Upper lobe of left lung (tissue), 6 donors: ENCODE results near the gene GPR176. TPM values are rescaled to one million over a fixed set of nuclear protein-coding genes. Genes with fewer than 3 reads are reported as not detected.

Source experiments
- ATAC-seq, 2 donors: fragments of 200-7000 bp; cut with Tn5 transposase; one replicate each; pipeline ENCODE4 v1.9.1; 2022; ENCODE audit warnings: mild to moderate bottlenecking in 2 of 2, moderate library complexity in 2 of 2; ENCODE audit not compliant: low FRiP score in 2 of 2
- DNase-seq, 2 donors: peaks; one replicate each; pipeline ENCODE4 v3.0.0-alpha.2; 2019 to 2020
- H3K27ac ChIP-seq, 4 donors: fragments of 200-600 bp; sonication (generic); one replicate each; pipeline ENCODE4 v1.5.1; 2016 to 2019
- H3K27me3 ChIP-seq, 4 donors: fragments of 200-600 bp; sonication (generic); one replicate each; pipeline ENCODE4 v1.5.1; 2017 to 2019
- H3K36me3 ChIP-seq, 4 donors: fragments of 200-600 bp; sonication (generic); one replicate each; pipeline ENCODE4 v1.5.1; 2016 to 2019
- H3K4me1 ChIP-seq, 4 donors: fragments of 200-600 bp; sonication (generic); one replicate each; pipeline ENCODE4 v1.5.1; 2018 to 2019
- H3K4me3 ChIP-seq, 4 donors: fragments of 200-600 bp; sonication (generic); one replicate each; pipeline ENCODE4 v1.5.1; 2017 to 2019; ENCODE audit warnings: mild to moderate bottlenecking in 2 of 4, moderate library complexity in 1 of 4
- H3K9me3 ChIP-seq, 4 donors: fragments of 200-600 bp; sonication (generic); one replicate each; pipeline ENCODE4 v1.5.1; 2018 to 2019
- CTCF ChIP-seq, 6 experiments: fragments of 450-650 bp in 4 of 6; fragments of 200-600 bp in 2 of 6; sonication (generic) in 2 of 6; IDR thresholded peaks; one replicate each; pipeline ENCODE4 v1.5.1; 2016 to 2019; ENCODE audit warnings: antibody characterized with exemption in 6 of 6
- EP300 ChIP-seq, 4 donors: sonication (generic); formaldehyde crosslinking; IDR thresholded peaks; one replicate each; pipeline ENCODE4 v1.5.1; 2017; ENCODE audit warnings: antibody characterized with exemption in 4 of 4, control low read depth in 2 of 4
- POLR2A ChIP-seq, 4 donors: fragments of 450-650 bp; IDR thresholded peaks; one replicate each; pipeline ENCODE4 v1.5.1; 2016 to 2017; ENCODE audit warnings: antibody characterized with exemption in 4 of 4, mild to moderate bottlenecking in 2 of 4
- POLR2AphosphoS5 ChIP-seq, 2 donors: sonication (generic); formaldehyde crosslinking; IDR thresholded peaks; one replicate each; pipeline ENCODE4 v1.5.1; 2017; ENCODE audit warnings: antibody characterized with exemption in 2 of 2
- WGBS, 2 donors: methylation state at CpG; one replicate each; pipeline ENCODE4 v1.1.5; 2017 to 2018; 5-methylcytosine and 5-hydroxymethylcytosine counted together
- total RNA-seq, 6 donors: library from RNA; depleted of rRNA in 4 of 6; stranded (reverse); fragments of >200 nt in 4 of 6; gene quantifications; one replicate each; pipeline versions ENCODE4 v1.1.0 to v1.2.1, GENCODE V29; 2016 to 2021
- donor health status: DM: no; HTN: no; CAD: no; lungs with moderate emphysema.
- donor health status: DM: no; HTN: yes; CAD: no; lungs with severe emphysema.

Gene GPR176
- total RNA-seq, 6 donors from 2014 or later, result 1.4 to 12.0 (median 4.9) TPM

DNA sequence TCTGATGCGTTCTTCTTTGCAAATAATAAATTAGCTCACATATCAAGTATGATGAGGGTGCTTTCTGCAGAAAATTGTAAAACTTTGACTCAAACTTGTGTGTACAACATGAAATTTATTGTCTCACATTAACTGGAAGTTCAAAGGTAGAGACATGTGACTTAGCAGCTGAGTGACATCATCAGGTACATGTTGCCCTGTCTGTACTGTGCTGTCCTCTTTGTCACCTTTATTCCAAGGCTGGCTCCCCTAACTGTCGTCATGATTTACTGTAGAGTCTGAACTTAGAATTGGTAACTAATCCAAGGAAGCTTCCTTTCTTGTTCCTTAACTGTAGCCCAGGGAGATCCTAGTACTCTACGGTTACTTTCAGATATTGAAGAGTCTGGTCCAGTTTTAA, 125.1 kb downstream of the GPR176 start:
- no peak for DNase-seq
- Histone ChIP-seq H3K9me3 (no peaks in the 10 kb centered on the region), H3K4me3 (no peak overlapping the region), H3K27me3 (no peaks in the 10 kb centered on the region), H3K36me3 (no peaks in the 10 kb centered on the region), H3K27ac (no peak overlapping the region), H3K4me1 (peaks cover 0 to 3% (median 0%) of the 10 kb centered on the region in 4 donors)
- no peak for ATAC-seq
- 87 to 91% methylated on average over 3 of the region's 3 CpGs for WGBS, 2 donors
- TF ChIP-seq CTCF (IDR thresholded peaks at IDR 0.05), result no peak
- no peak for TF ChIP-seq POLR2AphosphoS5 (IDR thresholded peaks at IDR 0.05)
- no peak for TF ChIP-seq EP300 (IDR thresholded peaks at IDR 0.05)
- no peak for TF ChIP-seq POLR2A (IDR thresholded peaks at IDR 0.05)

- WGBS, 2 donors, result 86 to 93% methylated on average over 4 of the region's 4 CpGs
- no peak for DNase-seq
Observed at GRCh38 chr15:39793923-39794322, 126.1 kb downstream of the GPR176 start.

DNA sequence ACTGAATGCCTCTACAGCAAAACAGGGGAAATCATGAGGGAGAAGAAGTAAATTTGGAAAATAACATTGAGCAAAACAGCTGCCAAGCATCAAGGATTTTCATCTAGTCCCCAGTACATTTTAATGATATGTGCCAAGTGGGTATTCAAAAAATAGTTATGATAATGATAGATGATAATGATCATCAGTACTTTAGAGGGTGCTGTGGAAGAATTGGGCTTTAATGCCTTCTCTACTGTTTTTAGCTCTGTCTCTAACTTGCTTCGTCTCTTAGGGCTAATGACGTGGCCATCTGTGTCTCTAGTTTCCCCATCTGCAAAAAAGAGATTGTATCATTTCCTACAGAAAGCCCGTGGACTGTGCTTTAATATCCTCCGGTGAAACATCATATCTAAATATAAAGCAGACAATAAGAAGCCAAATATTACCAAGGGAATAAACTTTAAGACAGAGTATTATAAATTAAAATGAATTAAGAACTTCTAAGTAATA, 127.2 kb downstream of the GPR176 start:
- ATAC-seq (no peak), DNase-seq (no peak)
- no peak overlapping the region for H3K27ac ChIP-seq
- TF ChIP-seq POLR2A (IDR thresholded peaks at IDR 0.05), result no peak
- no peak for TF ChIP-seq CTCF (IDR thresholded peaks at IDR 0.05)
- TF ChIP-seq EP300 (IDR thresholded peaks at IDR 0.05), result no peak
- H3K4me3 ChIP-seq, result no peak overlapping the region
- 26 to 30% methylated on average over 4 of the region's 4 CpGs for WGBS, 2 donors
- H3K9me3 ChIP-seq, result no peaks in the 10 kb centered on the region
- no peaks in the 10 kb centered on the region for H3K36me3 ChIP-seq
- H3K4me1 ChIP-seq, result peaks cover 0 to 3% (median 0%) of the 10 kb centered on the region in 4 donors
- H3K27me3 ChIP-seq, result no peaks in the 10 kb centered on the region

More at GRCh38 chr15:39793923-39794322, 126.1 kb downstream of the GPR176 start:
- Histone ChIP-seq H3K36me3 (no peaks in the 10 kb centered on the region), H3K27ac (no peak overlapping the region), H3K4me1 (peaks cover 0 to 3% (median 0%) of the 10 kb centered on the region in 4 donors), H3K4me3 (no peak overlapping the region), H3K9me3 (no peaks in the 10 kb centered on the region), H3K27me3 (no peaks in the 10 kb centered on the region)
- TF ChIP-seq POLR2A (IDR thresholded peaks at IDR 0.05) (no peak), POLR2AphosphoS5 (IDR thresholded peaks at IDR 0.05) (no peak), EP300 (IDR thresholded peaks at IDR 0.05) (no peak), CTCF (IDR thresholded peaks at IDR 0.05) (no peak)
- ATAC-seq, result no peak

DNA sequence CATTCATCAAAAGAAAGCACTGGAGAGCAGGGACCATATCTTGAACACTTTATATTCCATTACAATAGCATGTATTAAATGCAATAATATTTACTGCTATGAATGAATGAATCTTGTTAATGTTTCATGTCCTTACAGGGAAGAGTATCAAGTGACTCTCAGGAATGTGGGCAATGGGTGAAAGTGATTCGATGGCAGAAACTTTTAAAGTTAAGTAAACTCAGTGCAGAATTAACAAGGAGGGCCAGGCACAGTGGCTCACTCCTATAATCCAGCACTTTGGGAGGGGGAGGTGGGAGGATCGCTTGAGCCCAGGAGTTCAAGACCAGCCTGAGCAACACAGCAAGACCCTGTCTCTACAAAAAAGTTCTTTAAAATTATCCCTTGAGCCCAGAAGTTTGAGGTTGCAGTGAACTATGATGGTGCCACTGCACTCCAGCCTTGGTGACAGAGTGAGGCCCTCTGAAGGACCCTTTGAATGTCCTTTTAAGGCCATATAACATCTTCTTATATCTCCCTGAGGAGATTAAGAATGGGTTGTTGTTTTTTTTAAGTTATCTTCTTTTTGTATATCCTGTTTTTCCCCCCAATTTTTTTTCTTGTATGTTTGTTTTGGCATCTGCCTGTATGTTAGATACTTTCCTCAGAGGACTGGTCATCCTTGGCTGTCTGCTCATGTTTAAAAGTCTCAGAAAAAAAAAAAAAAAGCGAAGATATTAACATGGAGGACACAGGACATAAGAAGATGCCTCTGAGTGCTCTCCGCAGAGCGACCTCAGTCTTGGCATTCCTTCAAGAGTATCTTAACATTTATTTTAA, 127.8 kb downstream of the GPR176 start:
- TF ChIP-seq POLR2A (IDR thresholded peaks at IDR 0.05), result no peak
- no peak for TF ChIP-seq POLR2AphosphoS5 (IDR thresholded peaks at IDR 0.05)
- no peak for TF ChIP-seq EP300 (IDR thresholded peaks at IDR 0.05)
- no peak for TF ChIP-seq CTCF (IDR thresholded peaks at IDR 0.05)
- Histone ChIP-seq H3K27me3 (no peaks in the 10 kb centered on the region), H3K4me3 (no peak overlapping the region), H3K27ac (no peak overlapping the region), H3K36me3 (no peaks in the 10 kb centered on the region), H3K4me1 (peaks cover 0 to 3% (median 0%) of the 10 kb centered on the region in 4 donors), H3K9me3 (no peaks in the 10 kb centered on the region)
- 68 to 72% methylated on average over 5 of the region's 5 CpGs for WGBS, 2 donors
- DNase-seq, result no peak
- no peak for ATAC-seq
